Thyroid gland (tissue), 4 donors: ENCODE data around the gene CCDC68.

Experiments used
- POLR2A ChIP-seq, 2 donors: fragments of 450-650 bp; IDR thresholded peaks; one replicate each; pipeline ENCODE4 v1.6.1; 2017; ENCODE audit warnings: antibody characterized with exemption in 2 of 2, mild to moderate bottlenecking in 2 of 2, moderate library complexity in 1 of 2
- TF ChIP-seq, protein P1 (sequence below), 6 experiments: fragments of 200-600 bp in 3 of 6; fragments of 450-650 bp in 3 of 6; sonication (generic) in 3 of 6; IDR thresholded peaks; one replicate each; pipeline ENCODE4 v1.5.1; 2016 to 2019; ENCODE audit warnings: antibody characterized with exemption in 6 of 6, mild to moderate bottlenecking in 2 of 6, inconsistent platforms in 1 of 6, moderate library complexity in 1 of 6

DNA sequence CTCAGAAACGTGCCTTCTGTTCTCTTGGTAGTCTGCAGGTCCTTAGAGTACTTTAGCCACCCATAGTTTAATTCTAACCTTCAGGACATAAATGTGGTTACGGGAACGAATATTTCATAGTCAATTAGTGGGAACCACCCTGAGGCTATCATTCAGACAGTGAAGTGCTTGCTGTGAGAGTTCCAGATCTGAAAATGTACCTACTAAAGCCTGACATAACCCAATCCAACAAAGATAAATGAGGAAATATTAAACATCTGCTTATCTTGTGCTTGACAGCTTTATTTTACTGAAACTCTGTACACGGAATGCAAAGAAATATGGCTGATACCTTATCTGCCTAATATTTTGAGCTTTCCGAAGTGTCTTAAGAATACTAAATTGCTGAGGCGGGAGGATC, 88.0 kb downstream of the CCDC68 start:
- TF ChIP-seq, protein P1, sequence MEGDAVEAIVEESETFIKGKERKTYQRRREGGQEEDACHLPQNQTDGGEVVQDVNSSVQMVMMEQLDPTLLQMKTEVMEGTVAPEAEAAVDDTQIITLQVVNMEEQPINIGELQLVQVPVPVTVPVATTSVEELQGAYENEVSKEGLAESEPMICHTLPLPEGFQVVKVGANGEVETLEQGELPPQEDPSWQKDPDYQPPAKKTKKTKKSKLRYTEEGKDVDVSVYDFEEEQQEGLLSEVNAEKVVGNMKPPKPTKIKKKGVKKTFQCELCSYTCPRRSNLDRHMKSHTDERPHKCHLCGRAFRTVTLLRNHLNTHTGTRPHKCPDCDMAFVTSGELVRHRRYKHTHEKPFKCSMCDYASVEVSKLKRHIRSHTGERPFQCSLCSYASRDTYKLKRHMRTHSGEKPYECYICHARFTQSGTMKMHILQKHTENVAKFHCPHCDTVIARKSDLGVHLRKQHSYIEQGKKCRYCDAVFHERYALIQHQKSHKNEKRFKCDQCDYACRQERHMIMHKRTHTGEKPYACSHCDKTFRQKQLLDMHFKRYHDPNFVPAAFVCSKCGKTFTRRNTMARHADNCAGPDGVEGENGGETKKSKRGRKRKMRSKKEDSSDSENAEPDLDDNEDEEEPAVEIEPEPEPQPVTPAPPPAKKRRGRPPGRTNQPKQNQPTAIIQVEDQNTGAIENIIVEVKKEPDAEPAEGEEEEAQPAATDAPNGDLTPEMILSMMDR (IDR thresholded peaks at IDR 0.05): no peak
- TF ChIP-seq POLR2A (IDR thresholded peaks at IDR 0.05): no peak
